NCI-H1092 treated with DMSO at 0.1 percent for 48 hours (cell line): ENCODE measurements around the gene TTBK2.

ENCODE experiments used
- DNase-seq: peaks from one replicate; lab custom pipeline; 2025; lab: John Stamatoyannopoulos, UW

Gene TTBK2

GRCh38 chr15:42726114-42726513 lies 194.5 kb downstream of the TTBK2 start:
- no peak for DNase-seq

- no peak for DNase-seq
Measured at GRCh38 chr15:42725331-42725903, 195.2 kb downstream of the TTBK2 start.

- DNase-seq: no peak
Measured at GRCh38 chr15:42724276-42724675, 196.3 kb downstream of the TTBK2 start.

- no peak for DNase-seq
Measured at GRCh38 chr15:42723068-42723467, 197.5 kb downstream of the TTBK2 start.

- no peak for DNase-seq
Measured at GRCh38 chr15:42721916-42722315, 198.7 kb downstream of the TTBK2 start.

GRCh38 chr15:42721016-42721415 lies 199.6 kb downstream of the TTBK2 start:
- DNase-seq: no peak

GRCh38 chr15:42720071-42720470 lies 200.5 kb downstream of the TTBK2 start:
- no peak for DNase-seq

GRCh38 chr15:42719043-42719442 lies 201.5 kb downstream of the TTBK2 start:
- no peak for DNase-seq

- DNase-seq: no peak
Measured at GRCh38 chr15:42716626-42717025, 204.0 kb downstream of the TTBK2 start.

GRCh38 chr15:42716125-42716524 lies 204.5 kb downstream of the TTBK2 start:
- DNase-seq: no peak

- DNase-seq: no peak
Measured at GRCh38 chr15:42712584-42712983, 208.0 kb downstream of the TTBK2 start.

- DNase-seq: no peak
Measured at GRCh38 chr15:42711746-42712145, 208.8 kb downstream of the TTBK2 start.

- DNase-seq: no peak
Measured at GRCh38 chr15:42710662-42711061, 209.9 kb downstream of the TTBK2 start.

- no peak for DNase-seq
Measured at GRCh38 chr15:42707873-42708544, 212.6 kb downstream of the TTBK2 start.

GRCh38 chr15:42707068-42707467 lies 213.5 kb downstream of the TTBK2 start:
- no peak for DNase-seq

GRCh38 chr15:42705336-42705735 lies 215.2 kb downstream of the TTBK2 start:
- DNase-seq: no peak

- DNase-seq: peak; percentile 36
Measured at GRCh38 chr15:42704492-42704926, 216.1 kb downstream of the TTBK2 start.

- DNase-seq: no peak
Measured at GRCh38 chr15:42696626-42697025, 224.0 kb downstream of the TTBK2 start.

- DNase-seq: no peak
Measured at GRCh38 chr15:42695527-42696071, 225.0 kb downstream of the TTBK2 start.

- no peak for DNase-seq
Measured at GRCh38 chr15:42694398-42694797, 226.2 kb downstream of the TTBK2 start.

- DNase-seq: no peak
Measured at GRCh38 chr15:42693942-42694341, 226.6 kb downstream of the TTBK2 start.

- DNase-seq: no peak
Measured at GRCh38 chr15:42693496-42693895, 227.1 kb downstream of the TTBK2 start.

GRCh38 chr15:42692997-42693396 lies 227.6 kb downstream of the TTBK2 start:
- DNase-seq: no peak

- no peak for DNase-seq
Measured at GRCh38 chr15:42692536-42692935, 228.0 kb downstream of the TTBK2 start.
